GM19467 (cell line): ENCODE data around the gene FYTTD1.

Experiments used
- ATAC-seq: cut with Tn5 transposase; IDR thresholded peaks from one replicate; pipeline ENCODE4 v1.9.1; 2021; ENCODE audit warnings: mild to moderate bottlenecking, moderate library complexity; ENCODE audit not compliant: unreplicated experiment

FYTTD1 gene

GRCh38 chr3:197736491-197737318, 13.0 kb upstream of the FYTTD1 start, which contains the start of gene RUBCN:
Gene RUBCN (minus strand): TSS chr3:197736904. CDS start chr3:197736719, 185 bp downstream.
- peak; percentile 84 for ATAC-seq

DNA sequence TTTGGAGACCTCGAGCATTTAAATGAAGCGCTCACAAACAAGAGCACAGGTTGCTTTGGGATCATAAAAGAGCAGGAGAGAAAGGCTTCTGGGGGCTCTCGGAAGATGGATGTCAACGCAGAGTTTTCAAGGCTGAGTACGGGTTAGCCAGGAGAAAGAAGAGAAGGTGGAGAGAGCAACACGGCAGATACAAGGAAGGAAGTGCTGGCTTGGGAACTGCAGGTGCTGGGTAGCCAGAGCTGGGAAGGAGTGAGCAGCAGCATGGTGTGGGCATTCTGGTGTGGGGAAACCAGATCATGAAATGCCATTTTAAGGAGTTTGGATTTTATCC, 12.4 kb upstream of the FYTTD1 start:
- no peak for ATAC-seq

- no peak for ATAC-seq
These were observed 11.8 kb upstream of the FYTTD1 start for GRCh38 chr3:197737749-197738462.

DNA sequence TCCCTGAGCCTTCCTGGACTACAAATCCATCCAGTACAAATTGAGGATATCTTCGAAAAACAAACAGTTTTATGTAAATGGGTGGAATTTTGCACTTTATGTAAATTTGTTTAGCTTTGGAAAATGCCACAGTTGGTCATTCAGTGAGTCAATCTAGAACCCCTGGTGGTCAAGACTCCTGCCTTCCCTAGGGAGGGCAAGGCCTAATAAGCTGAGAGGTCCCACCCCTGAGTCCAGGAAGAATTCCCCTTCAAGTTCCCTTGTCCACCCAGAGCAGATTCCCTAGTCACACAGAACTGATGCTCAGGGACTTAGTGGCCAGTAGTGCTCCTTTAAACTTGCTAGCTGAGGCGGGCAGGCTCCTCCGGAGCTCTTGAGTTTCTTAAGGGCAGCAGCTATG, 6.9 kb upstream of the FYTTD1 start:
- no peak for ATAC-seq

DNA sequence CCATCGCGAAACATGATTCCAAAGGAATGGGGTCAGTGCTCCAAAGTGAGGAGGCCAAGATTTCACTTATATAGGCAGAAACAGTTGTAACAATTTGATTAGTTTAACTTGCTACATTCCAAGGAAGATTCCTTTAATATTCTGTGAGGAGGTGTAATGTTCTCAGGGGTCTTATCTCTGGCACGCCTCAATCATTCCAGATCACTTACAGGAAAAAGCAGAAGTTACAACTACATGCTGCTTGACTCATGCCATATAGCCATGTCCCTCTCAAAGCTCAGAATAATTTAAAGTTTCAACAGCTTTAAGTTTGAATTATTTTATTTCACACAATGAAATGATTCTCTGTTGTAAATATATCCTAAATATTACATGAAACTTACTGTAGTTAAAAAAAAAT, 3.5 kb upstream of the FYTTD1 start:
- no peak for ATAC-seq

- no peak for ATAC-seq
These were observed 2.9 kb upstream of the FYTTD1 start for GRCh38 chr3:197746801-197747237.

DNA sequence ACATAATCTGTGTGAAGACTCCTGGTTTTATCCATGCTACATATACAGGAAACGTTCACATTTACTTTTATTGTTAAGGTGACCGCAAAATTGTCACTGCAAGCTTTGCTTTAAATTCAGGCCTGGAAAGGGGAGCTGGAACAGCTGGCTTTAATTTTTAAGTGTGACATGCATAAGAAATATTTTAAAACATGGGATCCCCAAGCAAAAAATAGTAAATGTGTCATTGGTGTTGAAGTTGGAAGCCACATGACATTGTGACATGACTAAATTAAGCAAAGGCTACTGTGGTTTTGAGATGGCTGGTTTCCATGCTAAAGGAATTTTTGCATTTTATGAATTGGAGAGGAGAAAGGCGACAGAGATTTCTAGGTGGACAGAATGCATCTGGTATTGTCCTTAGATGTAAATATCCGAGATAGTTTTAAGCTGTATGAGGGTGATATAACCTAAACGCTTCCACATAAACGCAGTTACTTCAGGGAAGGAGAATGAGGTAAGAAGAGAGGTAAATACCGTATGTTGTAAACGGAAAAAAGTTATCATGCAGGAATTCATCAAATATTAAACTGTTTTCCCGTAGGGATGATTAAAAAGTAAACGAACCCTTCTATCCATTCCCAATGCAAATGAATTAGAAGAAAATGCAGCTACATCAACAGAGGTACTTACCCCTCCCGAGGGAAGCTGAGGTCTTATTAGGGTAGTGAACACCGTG, 927 bp upstream of the FYTTD1 start:
- no peak for ATAC-seq

DNA sequence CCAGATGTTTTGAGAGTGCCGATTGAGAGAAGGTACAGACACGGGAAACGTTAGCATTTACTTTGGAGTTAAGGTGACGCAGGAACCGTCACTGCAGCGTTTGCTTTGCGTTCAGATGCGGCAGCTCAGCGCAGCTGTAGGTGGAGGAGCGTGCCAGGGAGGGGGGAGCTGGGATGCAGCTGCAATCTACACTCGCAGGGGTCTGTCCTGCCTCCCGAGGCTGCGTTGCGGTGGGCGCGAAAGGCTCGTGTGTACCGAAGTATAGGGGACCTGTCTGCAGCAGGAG, 425 bp upstream of the FYTTD1 start:
- peak; percentile 27 for ATAC-seq

- peak; percentile 37 for ATAC-seq
These were observed 731 bp downstream of the FYTTD1 start for GRCh38 chr3:197750396-197750831.

DNA sequence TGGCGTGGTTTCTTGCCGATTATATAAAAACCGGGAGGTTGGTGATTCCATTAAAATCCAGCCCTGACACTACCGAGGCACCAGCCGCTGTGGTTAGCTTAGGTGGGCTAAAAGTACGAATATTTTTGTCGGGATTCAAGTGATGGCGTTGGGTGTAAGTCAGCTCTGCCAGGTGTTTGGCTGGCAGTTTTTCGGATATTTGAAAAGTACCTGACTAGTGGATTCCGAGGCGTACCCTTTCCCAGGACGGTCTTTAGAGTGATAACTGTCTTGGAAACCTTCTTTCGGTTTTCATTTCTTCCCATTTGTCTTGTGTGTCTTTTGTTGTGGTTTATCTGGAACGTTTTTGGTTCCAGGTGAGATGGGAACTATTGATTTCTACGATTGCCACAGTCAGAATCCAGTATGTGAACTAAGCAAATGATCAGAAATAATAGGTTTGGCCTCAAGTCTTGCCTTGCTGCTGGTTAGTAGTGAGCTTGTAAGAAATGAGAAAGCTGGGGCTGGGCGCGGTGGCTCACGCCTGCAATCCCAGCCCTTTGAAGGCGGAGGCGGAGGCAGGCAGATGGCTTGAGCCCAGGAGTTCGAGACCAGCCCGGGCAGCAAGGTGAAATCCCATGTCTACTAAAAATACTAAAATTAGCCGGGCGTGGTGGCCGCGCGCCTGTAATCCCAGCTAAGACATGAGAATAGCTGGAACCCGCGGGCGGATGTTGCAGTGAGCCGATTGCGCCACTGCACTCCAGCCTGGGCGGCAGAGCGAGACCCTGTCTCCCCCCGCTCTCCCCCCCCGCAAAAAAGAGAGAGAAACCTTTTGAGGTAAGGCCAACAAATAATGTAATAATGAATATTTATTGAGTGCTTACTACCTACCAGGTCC, 1.4 kb downstream of the FYTTD1 start:
- no peak for ATAC-seq

DNA sequence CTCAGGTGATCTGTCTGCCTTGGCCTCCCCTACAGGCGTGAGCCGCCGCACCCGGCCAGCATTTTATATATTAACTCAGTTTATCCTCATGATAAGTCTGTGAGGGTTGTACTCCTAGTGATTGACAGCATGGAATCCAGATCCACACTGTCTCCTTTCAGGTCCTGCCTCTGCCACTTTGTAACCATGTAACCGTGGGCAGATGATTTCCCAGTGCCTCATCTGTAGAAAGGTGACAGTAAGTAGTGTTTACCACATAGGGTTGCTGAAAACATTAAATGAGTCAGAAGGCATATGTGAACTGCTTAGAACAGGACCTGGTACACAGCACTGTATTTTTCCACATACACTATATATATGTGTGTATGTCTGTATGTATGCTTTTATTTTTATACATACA, 2.4 kb downstream of the FYTTD1 start:
- ATAC-seq: no peak

- no peak for ATAC-seq
These were observed 3.6 kb downstream of the FYTTD1 start for GRCh38 chr3:197753263-197753662.

- no peak for ATAC-seq
These were observed 7.0 kb downstream of the FYTTD1 start for GRCh38 chr3:197756704-197757103.

GRCh38 chr3:197758512-197758911, 8.8 kb downstream of the FYTTD1 start:
- ATAC-seq: no peak

- no peak for ATAC-seq
These were observed 12.1 kb downstream of the FYTTD1 start for GRCh38 chr3:197761784-197762183.

DNA sequence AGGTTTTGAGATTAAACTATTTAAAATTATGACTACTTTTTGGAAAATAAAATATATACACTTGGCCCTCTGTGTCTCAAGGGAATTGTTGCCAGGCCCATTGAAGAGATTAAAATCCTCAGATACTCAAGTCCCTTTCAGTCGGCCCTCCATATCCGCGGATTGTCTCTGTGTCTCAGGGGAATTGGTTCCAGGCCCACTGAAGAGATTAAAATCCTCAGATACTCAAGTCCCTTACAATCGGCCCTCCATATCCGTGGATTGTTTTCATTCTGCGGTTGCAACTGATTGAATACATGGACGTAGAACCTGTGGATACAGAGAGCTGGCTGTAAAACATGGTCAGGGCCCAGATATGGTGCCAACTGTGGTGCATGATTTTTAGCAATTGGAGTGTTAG, 25.6 kb downstream of the FYTTD1 start:
- ATAC-seq: no peak

DNA sequence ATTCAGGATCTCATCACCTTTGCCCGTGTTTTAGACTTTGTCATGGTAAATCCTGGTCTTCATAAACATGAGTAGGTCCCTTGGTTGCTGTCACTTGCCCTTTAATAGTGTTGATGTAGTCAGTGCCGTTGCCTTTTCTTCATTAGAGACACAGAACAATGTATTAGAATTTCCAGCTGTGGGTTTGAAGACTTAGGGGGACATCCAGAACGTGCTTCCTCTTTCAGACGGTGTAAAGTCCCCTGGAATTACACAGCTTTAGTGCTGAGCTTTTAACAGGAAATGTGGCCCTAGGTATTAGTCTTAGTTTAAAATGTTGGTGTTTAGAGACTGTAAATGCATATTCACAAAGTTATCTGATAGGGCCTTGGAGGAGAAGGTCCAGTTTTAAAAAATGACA, 32.5 kb downstream of the FYTTD1 start:
- ATAC-seq: no peak

- ATAC-seq: no peak
These were observed 34.4 kb downstream of the FYTTD1 start for GRCh38 chr3:197784019-197784585.

DNA sequence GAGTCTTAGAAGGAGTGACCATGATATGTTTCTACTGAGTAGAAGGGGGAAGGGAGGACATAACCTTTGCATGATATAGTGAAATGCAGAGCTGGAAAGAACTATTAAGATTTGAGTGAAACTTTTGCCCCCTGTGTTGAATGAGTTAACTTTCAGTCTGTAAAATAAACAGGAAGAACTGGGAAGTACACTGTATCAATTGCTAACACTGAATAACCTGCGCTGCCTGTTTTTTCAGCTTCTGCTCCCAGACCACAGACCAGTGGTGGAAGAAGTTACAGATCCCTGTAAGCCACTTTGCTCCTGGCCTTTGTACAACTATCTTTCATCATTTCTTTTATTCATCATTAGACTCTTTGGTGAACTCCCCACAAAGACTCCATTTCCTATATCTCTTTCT, 37.7 kb downstream of the FYTTD1 start:
- ATAC-seq: no peak

DNA sequence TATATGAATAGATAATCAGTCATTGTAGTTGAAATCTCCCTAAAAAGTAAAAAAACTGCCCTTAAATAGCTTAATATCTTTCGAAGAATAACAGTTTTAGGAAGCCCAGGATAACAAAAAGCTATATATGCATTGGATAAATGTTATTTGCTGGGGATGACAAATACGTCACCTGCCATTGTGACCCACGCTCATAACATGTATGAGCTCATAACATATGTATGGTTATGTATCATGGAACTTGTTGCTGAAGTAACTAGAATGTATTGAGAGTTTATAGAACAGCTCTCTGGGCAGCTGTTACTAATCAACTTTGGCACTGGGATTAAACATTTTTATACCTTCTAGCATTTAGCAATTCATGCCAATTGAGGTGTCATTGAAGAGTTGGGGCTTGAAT, 39.6 kb downstream of the FYTTD1 start:
- ATAC-seq: no peak

GRCh38 chr3:197790033-197790432, 40.4 kb downstream of the FYTTD1 start:
- no peak for ATAC-seq
